GM23338 (cell line): ENCODE data around the gene ACSF3. TPM values are rescaled to one million over a fixed set of nuclear protein-coding genes. Genes with fewer than 3 reads are reported as not detected.

Experiments used
- ATAC-seq: fragments of 200-7000 bp; cut with Tn5 transposase; 3 replicates; pipeline ENCODE4 v1.9.1; 2020
- DNase-seq: peaks from one replicate; pipeline ENCODE4 v3.0.0-alpha.2; 2015; ENCODE audit warnings: low spot score
- H2AFZ ChIP-seq: fragments of 200-600 bp; sonication (generic); 2 replicates; pipeline ENCODE4 v1.8.0; 2016; ENCODE audit warnings: antibody characterized with exemption, mild to moderate bottlenecking, moderate library complexity
- H3F3A ChIP-seq: fragments of 200-600 bp; sonication (generic); replicated peaks from 2 replicates; pipeline ENCODE4 v1.8.0; 2017; ENCODE audit warnings: antibody characterized with exemption, mixed run types, low read depth
- H3K27ac ChIP-seq: fragments of 200-600 bp; sonication (generic); 2 replicates; pipeline ENCODE4 v1.6.1; 2016; ENCODE audit warnings: low read depth
- H3K27me3 ChIP-seq: fragments of 200-600 bp; sonication (generic); 2 replicates; pipeline ENCODE4 v1.8.0; 2016; ENCODE audit warnings: mild to moderate bottlenecking, mixed run types, moderate library complexity; ENCODE audit not compliant: insufficient read depth
- H3K36me3 ChIP-seq: fragments of 200-600 bp; sonication (generic); 2 replicates; pipeline ENCODE4 v1.8.0; 2016; ENCODE audit warnings: mild to moderate bottlenecking; ENCODE audit not compliant: insufficient read depth
- H3K4me1 ChIP-seq: fragments of 200-600 bp; sonication (generic); 2 replicates; pipeline ENCODE4 v1.8.0; 2016; ENCODE audit warnings: mild to moderate bottlenecking, moderate library complexity; ENCODE audit not compliant: insufficient read depth
- H3K4me2 ChIP-seq: fragments of 200-600 bp; sonication (generic); 2 replicates; pipeline ENCODE4 v1.7.1; 2017; ENCODE audit warnings: mixed run types
- H3K4me3 ChIP-seq: fragments of 200-600 bp; sonication (generic); 2 replicates; pipeline ENCODE4 v1.6.1; 2016; ENCODE audit warnings: mixed run types
- H3K79me2 ChIP-seq: fragments of 200-600 bp; sonication (generic); replicated peaks from 2 replicates; pipeline ENCODE4 v1.8.0; 2017; ENCODE audit warnings: mild to moderate bottlenecking; ENCODE audit not compliant: insufficient read depth
- H3K9me2 ChIP-seq: fragments of 200-600 bp; sonication (generic); 2 replicates; pipeline ENCODE4 v1.8.0; 2017; ENCODE audit not compliant: insufficient read depth
- H4K20me1 ChIP-seq: fragments of 200-600 bp; sonication (generic); replicated peaks from 2 replicates; pipeline ENCODE4 v1.8.0; 2017; ENCODE audit warnings: mild to moderate bottlenecking; ENCODE audit not compliant: insufficient read depth
- H3K27ac Mint-ChIP-seq: 2 replicates; pipeline ENCODE4 v1.8.0; 2020; ENCODE audit warnings: inconsistent platforms, mild to moderate bottlenecking, moderate library complexity, mixed read lengths
- H3K27me3 Mint-ChIP-seq: 3 replicates; pipeline ENCODE4 v1.8.0; 2022; ENCODE audit warnings: low read depth, mild to moderate bottlenecking, moderate library complexity, mixed read lengths, inconsistent platforms; ENCODE audit not compliant: insufficient read depth, poor library complexity
- H3K36me3 Mint-ChIP-seq: 3 replicates; pipeline ENCODE4 v1.8.0; 2021; ENCODE audit warnings: low read depth, mild to moderate bottlenecking, inconsistent platforms, moderate library complexity, mixed read lengths
- H3K4me1 Mint-ChIP-seq: 3 replicates; pipeline ENCODE4 v1.8.0; 2020; ENCODE audit warnings: mild to moderate bottlenecking, inconsistent platforms, mixed read lengths
- H3K4me3 Mint-ChIP-seq: 3 replicates; pipeline ENCODE4 v1.8.0; 2021; ENCODE audit warnings: moderate library complexity, mild to moderate bottlenecking, inconsistent platforms, mixed read lengths
- H3K9me3 Mint-ChIP-seq: 3 replicates; pipeline ENCODE4 v1.8.0; 2020; ENCODE audit warnings: moderate library complexity, mild to moderate bottlenecking, inconsistent platforms, mixed read lengths
- CREB1 ChIP-seq: fragments of 250-450 bp; sonication (Bioruptor Pico); IDR thresholded peaks from 2 replicates; pipeline ENCODE4 v1.5.0; 2020; ENCODE audit warnings: low read depth, mild to moderate bottlenecking, moderate library complexity
- EZH2 ChIP-seq: fragments of 200-600 bp; sonication (generic); IDR thresholded peaks from one replicate; pipeline ENCODE4 v1.8.0; 2017; ENCODE audit warnings: antibody characterized with exemption, mild to moderate bottlenecking, low read depth; ENCODE audit not compliant: unreplicated experiment
- EZH2phosphoT487 ChIP-seq: fragments of 200-600 bp; sonication (generic); IDR thresholded peaks from one replicate; pipeline ENCODE4 v1.8.1; 2018; ENCODE audit warnings: antibody characterized with exemption; ENCODE audit not compliant: unreplicated experiment
- JUNB ChIP-seq: IDR thresholded peaks from one replicate; pipeline ENCODE4 v1.6.1; 2016; ENCODE audit warnings: antibody characterized with exemption; ENCODE audit not compliant: unreplicated experiment
- NANOG ChIP-seq: IDR thresholded peaks from 2 replicates; pipeline ENCODE4 v1.6.1; 2016; ENCODE audit warnings: antibody characterized with exemption, borderline replicate concordance
- POLR2AphosphoS5 ChIP-seq: IDR thresholded peaks from 2 replicates; pipeline ENCODE4 v1.6.1; 2016; ENCODE audit warnings: antibody characterized with exemption, low read depth
- ZNF114 ChIP-seq: fragments of 250-450 bp; sonication (Bioruptor Pico); IDR thresholded peaks from 2 replicates; pipeline ENCODE4 v1.5.0; 2020; ENCODE audit warnings: mild to moderate bottlenecking, moderate library complexity
- ZNF331 ChIP-seq: fragments of 250-450 bp; sonication (Bioruptor Pico); IDR thresholded peaks from 2 replicates; pipeline ENCODE4 v1.5.0; 2020; ENCODE audit warnings: low read depth, mild to moderate bottlenecking, moderate library complexity
- polyA plus RNA-seq: library from polyadenylated mRNA; unstranded; fragments of >200 nt; fragmentation: Nextera tagmentation; extraction: Ambion mirVana; gene quantifications from 2 replicates; pipeline ENCODE4 v1.2.1, GENCODE V29; 2016
- total RNA-seq: library from RNA; depleted of rRNA; stranded (reverse); fragments of >200 nt; shearing (Covaris generic); gene quantifications from 2 replicates; pipeline ENCODE4 v1.2.3, GENCODE V29; 2014
- TF ChIP-seq, protein P1 (sequence below), 2 experiments: fragments of 200-600 bp in 1 of 2; sonication (generic) in 1 of 2; conservative IDR thresholded peaks; 2 replicates each; pipeline versions ENCODE4 v1.5.1 to v1.6.1; 2016 to 2017; ENCODE audit warnings: antibody characterized with exemption in 2 of 2, low read depth in 2 of 2, mild to moderate bottlenecking in 2 of 2, moderate library complexity in 1 of 2
- TF ChIP-seq, protein P2 (sequence below): IDR thresholded peaks from 2 replicates; pipeline ENCODE4 v1.6.1; 2016; ENCODE audit warnings: antibody characterized with exemption
- TF ChIP-seq, protein P3 (sequence below): IDR thresholded peaks from one replicate; pipeline ENCODE4 v1.6.1; 2018; ENCODE audit warnings: antibody characterized with exemption; ENCODE audit not compliant: unreplicated experiment

The ACSF3 gene
- total and polyA plus RNA-seq, 2 experiments from 2014 or later: 12.8 to 23.1 TPM

DNA sequence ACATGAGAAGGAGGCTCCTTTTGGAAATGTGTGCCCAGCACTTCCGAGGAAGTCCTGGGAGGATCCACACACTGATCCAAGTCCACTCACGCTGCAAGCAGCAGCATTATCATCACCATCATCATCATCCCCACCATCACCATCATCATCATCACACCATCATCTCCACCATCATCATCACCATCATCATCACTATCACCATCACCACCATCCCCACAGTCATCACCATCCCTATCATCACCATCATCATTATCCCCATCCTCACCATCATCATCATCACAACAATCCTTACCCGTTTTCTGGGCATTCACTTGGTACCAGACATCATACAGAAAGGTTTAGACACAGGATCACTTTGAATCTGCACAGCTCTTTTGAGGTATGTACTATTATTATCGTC lies 47.8 kb upstream of the ACSF3 start:
- Histone ChIP-seq H3K36me3 (no peaks in the 10 kb centered on the region), H4K20me1 (no peaks in the 10 kb centered on the region), H3K4me3 (no peak overlapping the region), H3K4me2 (no peak overlapping the region), H3K4me1 (0 out of 2 replicates have a peak, but pooled peaks cover 5% of the 10 kb centered on the region), H3K9me2 (no peaks in the 10 kb centered on the region), H3K79me2 (no peaks in the 10 kb centered on the region), H2AFZ (no peak overlapping the region), H3K27ac (no peak overlapping the region), H3K27me3 (no peaks in the 10 kb centered on the region), H3F3A (no peaks in the 10 kb centered on the region)
- TF ChIP-seq JUNB (no peak), CREB1 (CRISPR knock-in tag) (no peak), NANOG (no peak), EZH2phosphoT487 (no peak), ZNF331 (CRISPR knock-in tag) (no peak), ZNF114 (CRISPR knock-in tag) (no peak), EZH2 (no peak), POLR2AphosphoS5 (no peak)
- TF ChIP-seq, protein P1, sequence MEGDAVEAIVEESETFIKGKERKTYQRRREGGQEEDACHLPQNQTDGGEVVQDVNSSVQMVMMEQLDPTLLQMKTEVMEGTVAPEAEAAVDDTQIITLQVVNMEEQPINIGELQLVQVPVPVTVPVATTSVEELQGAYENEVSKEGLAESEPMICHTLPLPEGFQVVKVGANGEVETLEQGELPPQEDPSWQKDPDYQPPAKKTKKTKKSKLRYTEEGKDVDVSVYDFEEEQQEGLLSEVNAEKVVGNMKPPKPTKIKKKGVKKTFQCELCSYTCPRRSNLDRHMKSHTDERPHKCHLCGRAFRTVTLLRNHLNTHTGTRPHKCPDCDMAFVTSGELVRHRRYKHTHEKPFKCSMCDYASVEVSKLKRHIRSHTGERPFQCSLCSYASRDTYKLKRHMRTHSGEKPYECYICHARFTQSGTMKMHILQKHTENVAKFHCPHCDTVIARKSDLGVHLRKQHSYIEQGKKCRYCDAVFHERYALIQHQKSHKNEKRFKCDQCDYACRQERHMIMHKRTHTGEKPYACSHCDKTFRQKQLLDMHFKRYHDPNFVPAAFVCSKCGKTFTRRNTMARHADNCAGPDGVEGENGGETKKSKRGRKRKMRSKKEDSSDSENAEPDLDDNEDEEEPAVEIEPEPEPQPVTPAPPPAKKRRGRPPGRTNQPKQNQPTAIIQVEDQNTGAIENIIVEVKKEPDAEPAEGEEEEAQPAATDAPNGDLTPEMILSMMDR (conservative IDR thresholded peaks at IDR 0.05; ENCODE audit: low read depth in 2 of 2): no peak
- TF ChIP-seq, protein P2, sequence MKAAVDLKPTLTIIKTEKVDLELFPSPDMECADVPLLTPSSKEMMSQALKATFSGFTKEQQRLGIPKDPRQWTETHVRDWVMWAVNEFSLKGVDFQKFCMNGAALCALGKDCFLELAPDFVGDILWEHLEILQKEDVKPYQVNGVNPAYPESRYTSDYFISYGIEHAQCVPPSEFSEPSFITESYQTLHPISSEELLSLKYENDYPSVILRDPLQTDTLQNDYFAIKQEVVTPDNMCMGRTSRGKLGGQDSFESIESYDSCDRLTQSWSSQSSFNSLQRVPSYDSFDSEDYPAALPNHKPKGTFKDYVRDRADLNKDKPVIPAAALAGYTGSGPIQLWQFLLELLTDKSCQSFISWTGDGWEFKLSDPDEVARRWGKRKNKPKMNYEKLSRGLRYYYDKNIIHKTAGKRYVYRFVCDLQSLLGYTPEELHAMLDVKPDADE: no peak
- TF ChIP-seq, protein P3, sequence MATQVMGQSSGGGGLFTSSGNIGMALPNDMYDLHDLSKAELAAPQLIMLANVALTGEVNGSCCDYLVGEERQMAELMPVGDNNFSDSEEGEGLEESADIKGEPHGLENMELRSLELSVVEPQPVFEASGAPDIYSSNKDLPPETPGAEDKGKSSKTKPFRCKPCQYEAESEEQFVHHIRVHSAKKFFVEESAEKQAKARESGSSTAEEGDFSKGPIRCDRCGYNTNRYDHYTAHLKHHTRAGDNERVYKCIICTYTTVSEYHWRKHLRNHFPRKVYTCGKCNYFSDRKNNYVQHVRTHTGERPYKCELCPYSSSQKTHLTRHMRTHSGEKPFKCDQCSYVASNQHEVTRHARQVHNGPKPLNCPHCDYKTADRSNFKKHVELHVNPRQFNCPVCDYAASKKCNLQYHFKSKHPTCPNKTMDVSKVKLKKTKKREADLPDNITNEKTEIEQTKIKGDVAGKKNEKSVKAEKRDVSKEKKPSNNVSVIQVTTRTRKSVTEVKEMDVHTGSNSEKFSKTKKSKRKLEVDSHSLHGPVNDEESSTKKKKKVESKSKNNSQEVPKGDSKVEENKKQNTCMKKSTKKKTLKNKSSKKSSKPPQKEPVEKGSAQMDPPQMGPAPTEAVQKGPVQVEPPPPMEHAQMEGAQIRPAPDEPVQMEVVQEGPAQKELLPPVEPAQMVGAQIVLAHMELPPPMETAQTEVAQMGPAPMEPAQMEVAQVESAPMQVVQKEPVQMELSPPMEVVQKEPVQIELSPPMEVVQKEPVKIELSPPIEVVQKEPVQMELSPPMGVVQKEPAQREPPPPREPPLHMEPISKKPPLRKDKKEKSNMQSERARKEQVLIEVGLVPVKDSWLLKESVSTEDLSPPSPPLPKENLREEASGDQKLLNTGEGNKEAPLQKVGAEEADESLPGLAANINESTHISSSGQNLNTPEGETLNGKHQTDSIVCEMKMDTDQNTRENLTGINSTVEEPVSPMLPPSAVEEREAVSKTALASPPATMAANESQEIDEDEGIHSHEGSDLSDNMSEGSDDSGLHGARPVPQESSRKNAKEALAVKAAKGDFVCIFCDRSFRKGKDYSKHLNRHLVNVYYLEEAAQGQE: no peak
- Mint-ChIP-seq H3K36me3 (no peaks in the 10 kb centered on the region), H3K4me3 (no peak overlapping the region), H3K4me1 (peaks cover 5% of the 10 kb centered on the region; the same call in 2 of the 3 replicates), H3K27ac (no peak overlapping the region), H3K27me3 (peaks cover 4% of the 10 kb centered on the region), H3K9me3 (peaks cover 3% of the 10 kb centered on the region; the same call in 1 of the 3 replicates)
- no peak for ATAC-seq
- no peak for DNase-seq
